Activated CD8-positive, alpha-beta T cell treated with anti-CD3 and anti-CD28 coated beads, Interleukin-2, amount 10 ng/mL, durations not matched to agents 7 days and 5 days (primary cell): ENCODE results near the gene SPATA45. TPM values are rescaled to one million over a fixed set of nuclear protein-coding genes. Genes with fewer than 3 reads are reported as not detected.
"Not testable (repeated sequence)": the region's sequence is repeated elsewhere in the genome, so short reads cannot be mapped to it uniquely, and the experiment has no call there.

ENCODE experiments used
- ATAC-seq: fragments of 150-1000 bp; cut with Tn5 transposase; one replicate; pipeline ENCODE4 v1.10.0; 2021; ENCODE audit warnings: moderate library complexity
- CTCF ChIA-PET: fragments of 350-600 bp; sonication (Branson Sonifier 250); formaldehyde crosslinking; loops from one replicate; lab custom pipeline; 2021; ENCODE audit warnings: antibody characterized with exemption; lab: Charles Lee
- POLR2A ChIA-PET: fragments of 350-600 bp; sonication (Branson Sonifier 250); formaldehyde crosslinking; loops from one replicate; lab custom pipeline; 2021; ENCODE audit warnings: antibody characterized with exemption; lab: Charles Lee
- DNase-seq: peaks from one replicate; pipeline ENCODE4 v3.0.0-alpha.2; 2020
- H3K27ac Mint-ChIP-seq: one replicate; pipeline ENCODE4 v1.8.0; 2021; ENCODE audit warnings: mild to moderate bottlenecking, mixed read lengths
- H3K27me3 Mint-ChIP-seq: one replicate; pipeline ENCODE4 v1.8.0; 2021; ENCODE audit warnings: low read depth, mixed read lengths
- H3K36me3 Mint-ChIP-seq: one replicate; pipeline ENCODE4 v1.8.0; 2021; ENCODE audit warnings: low read depth, mixed read lengths
- H3K4me1 Mint-ChIP-seq: one replicate; pipeline ENCODE4 v1.8.0; 2021; ENCODE audit warnings: low read depth, mixed read lengths
- H3K4me3 Mint-ChIP-seq: one replicate; pipeline ENCODE4 v1.8.0; 2021; ENCODE audit warnings: mild to moderate bottlenecking, mixed read lengths
- H3K9me3 Mint-ChIP-seq: one replicate; pipeline ENCODE4 v1.8.0; 2022; ENCODE audit warnings: mixed read lengths; ENCODE audit not compliant: insufficient read depth
- total RNA-seq, 2 experiments: library from RNA; stranded (reverse); gene quantifications; one replicate each; pipeline ENCODE4 v1.2.3, GENCODE V29; 2021

The SPATA45 gene
- total RNA-seq, 2 experiments from 2014 or later, result not detected

DNA sequence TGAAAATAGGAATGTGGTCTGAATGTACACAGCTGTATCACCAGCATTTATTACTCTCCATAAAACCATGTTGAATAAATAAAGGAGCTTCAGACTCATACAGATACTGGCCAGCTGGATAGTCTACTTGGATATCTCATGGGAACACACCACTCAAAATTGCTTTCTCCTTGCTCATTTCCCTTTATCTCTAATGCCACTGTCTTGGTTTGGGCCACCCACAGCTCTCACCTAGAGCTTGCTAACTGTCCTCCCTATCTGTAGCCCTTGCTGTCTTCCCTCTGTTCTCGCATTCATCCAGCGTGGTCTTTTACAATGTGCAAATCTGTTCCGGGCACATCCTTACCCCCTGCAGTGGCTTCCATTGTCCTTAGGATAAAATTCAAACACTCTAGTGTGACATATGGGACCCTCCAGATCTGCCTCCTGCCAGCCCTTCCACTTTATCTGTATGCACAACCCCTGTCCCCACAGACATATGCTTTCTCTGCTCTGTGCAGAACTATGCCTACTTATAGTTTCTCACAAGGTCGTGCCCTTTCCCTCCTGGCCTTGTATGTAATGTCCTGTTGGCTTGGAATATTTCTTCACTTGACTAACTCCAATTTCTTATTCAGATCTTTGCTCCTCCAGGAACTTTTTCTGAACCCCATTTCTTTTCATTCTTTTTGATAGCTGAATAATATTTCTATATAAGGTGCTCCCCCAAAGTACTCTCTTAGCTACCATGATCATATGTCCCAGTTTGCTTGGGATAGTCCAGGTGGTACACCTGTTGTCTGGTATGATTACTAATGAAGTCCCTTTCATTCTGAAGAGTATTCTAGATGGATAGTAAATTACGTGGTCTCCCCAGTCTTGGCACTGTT is 13.5 kb upstream of the SPATA45 start:
- no peak for DNase-seq
- no peaks in the 10 kb centered on the region for H3K27me3 Mint-ChIP-seq
- ChIA-PET POLR2A (interaction anchor here (1.2 kb wide), 1 partner anchor 69 kb away, joined by 3 read pairs; the partner anchor contains the start of genes NSL1 and TATDN3), CTCF (no interaction called here)
- peaks cover 24% of the 10 kb centered on the region for H3K36me3 Mint-ChIP-seq
- H3K27ac Mint-ChIP-seq, result no peak overlapping the region
- ATAC-seq, result no peak
- no peaks in the 10 kb centered on the region for H3K9me3 Mint-ChIP-seq
- H3K4me1 Mint-ChIP-seq, result peaks cover 25% of the 10 kb centered on the region
- no peak overlapping the region for H3K4me3 Mint-ChIP-seq

DNA sequence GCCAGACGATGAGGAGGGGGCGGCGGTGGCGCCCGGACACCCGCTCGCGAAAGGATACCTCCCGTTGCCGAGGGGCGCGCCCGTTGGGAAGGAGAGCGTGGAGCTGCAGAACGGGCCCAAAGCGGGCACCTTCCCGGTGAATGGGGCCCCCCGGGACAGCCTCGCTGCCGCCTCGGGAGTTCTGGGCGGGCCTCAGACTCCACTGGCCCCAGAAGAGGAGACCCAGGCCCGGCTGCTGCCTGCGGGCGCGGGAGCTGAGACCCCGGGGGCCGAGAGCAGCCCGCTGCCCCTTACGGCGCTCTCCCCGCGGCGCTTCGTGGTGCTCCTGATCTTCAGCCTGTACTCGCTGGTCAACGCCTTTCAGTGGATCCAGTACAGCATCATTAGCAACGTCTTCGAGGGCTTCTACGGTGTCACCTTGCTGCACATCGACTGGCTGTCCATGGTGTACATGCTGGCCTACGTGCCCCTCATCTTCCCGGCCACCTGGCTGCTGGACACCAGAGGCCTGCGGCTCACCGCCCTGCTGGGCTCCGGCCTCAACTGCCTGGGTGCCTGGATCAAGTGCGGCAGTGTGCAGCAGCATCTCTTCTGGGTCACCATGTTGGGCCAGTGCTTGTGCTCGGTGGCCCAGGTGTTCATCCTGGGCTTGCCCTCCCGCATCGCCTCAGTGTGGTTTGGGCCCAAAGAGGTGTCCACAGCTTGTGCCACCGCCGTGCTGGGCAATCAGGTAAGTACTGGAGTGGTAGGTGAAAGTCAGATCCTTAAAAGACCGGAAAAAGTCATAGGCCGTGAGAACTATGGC is 11.2 kb upstream of the SPATA45 start:
- Mint-ChIP-seq H3K27me3 (no peaks in the 10 kb centered on the region), H3K9me3 (no peaks in the 10 kb centered on the region), H3K4me3 (peak overlapping the region; percentile 91), H3K4me1 (peaks cover 24% of the 10 kb centered on the region), H3K27ac (peak overlapping the region; percentile 98), H3K36me3 (peaks cover 20% of the 10 kb centered on the region)
- ATAC-seq, result peak; percentile 25
- POLR2A ChIA-PET, result interaction anchor here (0.6 to 1.0 kb wide), 5 partner anchors 25 to 157 kb away, joined by 3 to 7 read pairs (median 3); no protein-coding TSS in a partner anchor
- peak; percentile 39 for DNase-seq
- CTCF ChIA-PET, result interaction anchor here (1.0 to 1.5 kb wide), 5 partner anchors 11 to 402 kb away, joined by 3 to 5 read pairs (median 4); partner anchors contain the start of gene SPATA45

DNA sequence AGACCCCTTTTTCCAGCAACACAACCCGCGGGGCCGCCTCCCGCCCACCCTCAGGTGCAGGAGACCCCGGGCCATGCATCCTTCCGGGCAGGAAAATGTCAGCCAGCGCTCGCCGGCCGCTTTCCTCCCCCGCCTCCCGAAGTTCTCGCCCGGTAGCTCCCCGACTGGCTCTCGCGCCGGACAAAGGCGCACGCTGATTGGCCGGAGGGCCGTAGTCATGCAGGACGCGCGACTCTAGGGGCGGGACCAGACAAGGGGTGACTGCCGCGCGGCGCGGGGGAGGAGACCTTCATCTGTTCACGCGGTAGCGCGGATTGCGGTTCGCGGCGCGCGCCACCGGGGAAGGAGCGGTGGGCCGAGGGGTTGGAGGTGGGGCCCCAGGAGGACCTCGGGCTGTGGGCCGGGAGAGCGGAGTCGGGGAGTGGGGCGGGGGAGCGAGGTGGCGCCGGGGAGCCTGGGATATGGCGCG is 10.6 kb upstream of the SPATA45 start, which contains the start of gene FLVCR1:
Gene FLVCR1 (plus strand): TSS at position 284 of the 469 bp plus-strand sequence. CDS start 178 bp downstream, at position 462.
- ChIA-PET POLR2A (interaction anchor here (0.6 to 1.0 kb wide), 5 partner anchors 24 to 158 kb away, joined by 3 to 7 read pairs (median 3); no protein-coding TSS in a partner anchor), CTCF (interaction anchor here (1.0 to 1.5 kb wide), 5 partner anchors 10 to 402 kb away, joined by 3 to 5 read pairs (median 4); partner anchors contain the start of gene SPATA45)
- peaks cover 22% of the 10 kb centered on the region for H3K4me1 Mint-ChIP-seq
- peak within 1 kb of the TSS; percentile 91 for H3K4me3 Mint-ChIP-seq
- DNase-seq, result peak; percentile 97
- peak; percentile 99 for ATAC-seq
- no peaks in the 10 kb centered on the region for H3K9me3 Mint-ChIP-seq
- H3K27me3 Mint-ChIP-seq, result no peaks in the 10 kb centered on the region
- peak within 1 kb of the TSS; percentile 98 for H3K27ac Mint-ChIP-seq
- H3K36me3 Mint-ChIP-seq, result peaks cover 20% of the 10 kb centered on the region

DNA sequence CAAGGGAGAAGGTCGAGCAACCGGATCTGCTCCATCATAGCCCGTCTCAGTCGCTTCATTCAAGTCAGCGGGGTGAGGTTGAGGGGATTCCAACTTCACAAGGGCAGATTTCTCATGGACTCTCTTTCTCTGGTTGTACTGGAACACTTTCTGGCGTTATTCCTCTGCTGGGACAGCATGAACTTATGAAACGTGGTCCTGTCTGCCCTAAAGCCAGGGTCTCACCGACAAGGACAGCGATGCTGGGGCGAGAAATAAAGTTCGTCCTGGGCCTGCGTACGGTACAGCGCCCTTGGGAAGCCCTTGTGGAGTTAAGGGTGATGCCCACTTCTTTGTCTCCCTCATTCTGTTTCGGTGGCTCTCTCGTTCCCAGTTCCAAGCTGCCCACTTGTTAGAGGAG is 9.3 kb upstream of the SPATA45 start:
- ChIA-PET POLR2A (no interaction called here), CTCF (interaction anchor here (1.5 kb wide), 1 partner anchor 107 kb away, joined by 4 read pairs; no protein-coding TSS in a partner anchor)
- DNase-seq (no peak), ATAC-seq (no peak)
- Mint-ChIP-seq H3K27ac (peak overlapping the region; percentile 64), H3K9me3 (no peaks in the 10 kb centered on the region), H3K36me3 (peaks cover 21% of the 10 kb centered on the region), H3K4me3 (peak overlapping the region; percentile 91), H3K4me1 (peaks cover 22% of the 10 kb centered on the region), H3K27me3 (no peaks in the 10 kb centered on the region)

DNA sequence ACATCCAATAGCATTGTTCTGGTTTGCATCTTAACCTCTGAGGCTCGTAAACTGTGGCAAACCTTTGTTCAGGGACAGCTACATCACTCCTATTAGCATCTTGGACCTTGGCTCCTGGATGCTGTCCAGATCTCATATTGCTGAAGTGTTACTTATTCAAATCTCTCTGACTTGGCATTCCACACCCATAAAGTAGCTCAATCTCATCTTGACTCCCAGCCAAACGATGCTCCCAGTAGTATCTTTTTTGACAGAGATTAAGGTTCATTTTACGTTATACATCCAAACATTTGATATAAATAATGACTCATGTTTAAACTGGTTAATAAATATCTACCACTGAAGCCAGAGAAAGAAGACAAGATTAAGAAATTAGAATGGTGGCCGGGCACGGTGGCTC is 6.2 kb upstream of the SPATA45 start:
- Mint-ChIP-seq H3K4me1 (peaks cover 15% of the 10 kb centered on the region), H3K27me3 (no peaks in the 10 kb centered on the region), H3K9me3 (no peaks in the 10 kb centered on the region), H3K36me3 (peaks cover 19% of the 10 kb centered on the region), H3K27ac (no peak overlapping the region), H3K4me3 (no peak overlapping the region)
- CTCF ChIA-PET, result no interaction called here
- ATAC-seq, result no peak
- POLR2A ChIA-PET, result no interaction called here
- no peak for DNase-seq

DNA sequence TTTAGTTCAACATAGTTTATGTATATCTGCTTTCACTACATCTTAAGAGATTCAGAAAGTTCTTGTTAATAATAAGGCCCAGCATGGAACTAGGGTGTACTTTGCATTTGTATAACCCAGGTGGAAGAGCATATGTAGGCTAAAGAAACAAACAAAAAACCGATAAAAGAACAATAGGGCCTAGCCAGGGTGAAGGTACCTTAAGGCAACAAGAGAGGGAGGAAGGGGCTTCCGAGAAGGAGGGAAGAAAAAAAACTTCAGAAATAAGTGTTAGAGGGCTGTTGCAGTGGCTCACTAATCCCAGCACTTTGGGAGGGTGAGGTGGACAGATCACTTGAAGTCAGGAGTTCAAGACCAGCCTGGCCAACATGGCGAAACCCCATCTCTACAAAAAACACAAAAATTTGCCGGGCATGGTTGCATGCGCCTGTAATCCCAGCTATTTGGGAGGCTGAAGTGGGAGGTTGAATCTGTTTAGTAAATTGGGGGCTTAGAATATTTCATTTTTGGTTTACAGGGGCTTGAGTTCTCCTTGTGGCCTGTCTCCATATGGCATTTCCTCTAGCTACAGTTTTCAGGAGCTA is 4.7 kb upstream of the SPATA45 start:
- Mint-ChIP-seq H3K27ac (no peak overlapping the region), H3K36me3 (peaks cover 14% of the 10 kb centered on the region)
- CTCF ChIA-PET, result no interaction called here

DNA sequence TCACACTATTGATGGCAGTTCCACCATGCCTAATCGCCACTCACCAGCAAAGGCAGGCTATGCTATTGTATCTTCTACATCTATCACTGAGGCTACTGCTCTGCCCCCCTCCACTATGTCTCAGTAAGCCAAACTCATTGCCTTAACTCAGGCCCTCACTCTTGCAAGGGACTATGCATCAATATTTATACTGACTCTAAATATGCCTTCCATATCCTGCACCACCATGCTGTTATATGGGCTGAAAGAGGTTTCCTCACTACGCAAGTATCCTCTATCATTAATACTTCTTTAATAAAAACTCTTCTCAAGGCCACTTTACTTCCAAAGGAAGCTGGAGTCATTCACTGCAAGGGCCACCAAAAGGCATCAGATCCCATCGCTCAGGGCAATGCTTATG is 2.9 kb downstream of the SPATA45 start:
- H3K4me3 Mint-ChIP-seq, H3K9me3 Mint-ChIP-seq, H3K36me3 Mint-ChIP-seq, H3K4me1 Mint-ChIP-seq, ATAC-seq, H3K27me3 Mint-ChIP-seq, CTCF ChIA-PET, POLR2A ChIA-PET, DNase-seq, H3K27ac Mint-ChIP-seq: not testable (repeated sequence)

More for the DNA sequence above, 4.7 kb upstream of the SPATA45 start:
- H3K4me1 Mint-ChIP-seq, result peaks cover 14% of the 10 kb centered on the region
- H3K4me3 Mint-ChIP-seq, result no peak overlapping the region
- ATAC-seq, result no peak
- H3K27me3 Mint-ChIP-seq, result no peaks in the 10 kb centered on the region
- no peak for DNase-seq
- H3K9me3 Mint-ChIP-seq, result no peaks in the 10 kb centered on the region
- POLR2A ChIA-PET, result no interaction called here

DNA sequence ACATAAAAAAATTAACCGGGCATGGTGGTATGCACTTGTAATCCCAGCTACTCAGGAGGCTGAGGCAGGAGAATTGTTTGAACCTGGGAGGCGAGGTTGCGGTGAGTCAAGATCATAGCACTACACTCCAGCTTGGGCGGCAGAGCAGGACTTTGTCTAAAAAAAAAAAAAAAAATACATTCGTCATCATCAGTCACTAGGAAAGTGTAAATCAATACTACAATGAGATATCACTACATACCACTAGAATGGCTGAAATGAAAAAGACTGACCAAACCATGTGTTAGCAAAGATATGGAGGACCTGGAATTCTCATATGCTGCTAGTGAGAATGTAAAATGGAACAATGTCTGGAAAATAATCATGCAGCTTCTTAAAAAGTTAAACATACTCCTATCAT is 9.3 kb downstream of the SPATA45 start:
- no peaks in the 10 kb centered on the region for H3K9me3 Mint-ChIP-seq
- H3K4me1 Mint-ChIP-seq, result peaks cover 9% of the 10 kb centered on the region
- H3K36me3 Mint-ChIP-seq, result no peaks in the 10 kb centered on the region
- ChIA-PET CTCF (interaction anchor here (0.8 kb wide), 2 partner anchors 9 to 157 kb away, joined by 3 to 4 read pairs; no protein-coding TSS in a partner anchor), POLR2A (no interaction called here)
- H3K4me3 Mint-ChIP-seq, result no peak overlapping the region
- no peaks in the 10 kb centered on the region for H3K27me3 Mint-ChIP-seq
- ATAC-seq (no peak), DNase-seq (no peak)
- no peak overlapping the region for H3K27ac Mint-ChIP-seq

DNA sequence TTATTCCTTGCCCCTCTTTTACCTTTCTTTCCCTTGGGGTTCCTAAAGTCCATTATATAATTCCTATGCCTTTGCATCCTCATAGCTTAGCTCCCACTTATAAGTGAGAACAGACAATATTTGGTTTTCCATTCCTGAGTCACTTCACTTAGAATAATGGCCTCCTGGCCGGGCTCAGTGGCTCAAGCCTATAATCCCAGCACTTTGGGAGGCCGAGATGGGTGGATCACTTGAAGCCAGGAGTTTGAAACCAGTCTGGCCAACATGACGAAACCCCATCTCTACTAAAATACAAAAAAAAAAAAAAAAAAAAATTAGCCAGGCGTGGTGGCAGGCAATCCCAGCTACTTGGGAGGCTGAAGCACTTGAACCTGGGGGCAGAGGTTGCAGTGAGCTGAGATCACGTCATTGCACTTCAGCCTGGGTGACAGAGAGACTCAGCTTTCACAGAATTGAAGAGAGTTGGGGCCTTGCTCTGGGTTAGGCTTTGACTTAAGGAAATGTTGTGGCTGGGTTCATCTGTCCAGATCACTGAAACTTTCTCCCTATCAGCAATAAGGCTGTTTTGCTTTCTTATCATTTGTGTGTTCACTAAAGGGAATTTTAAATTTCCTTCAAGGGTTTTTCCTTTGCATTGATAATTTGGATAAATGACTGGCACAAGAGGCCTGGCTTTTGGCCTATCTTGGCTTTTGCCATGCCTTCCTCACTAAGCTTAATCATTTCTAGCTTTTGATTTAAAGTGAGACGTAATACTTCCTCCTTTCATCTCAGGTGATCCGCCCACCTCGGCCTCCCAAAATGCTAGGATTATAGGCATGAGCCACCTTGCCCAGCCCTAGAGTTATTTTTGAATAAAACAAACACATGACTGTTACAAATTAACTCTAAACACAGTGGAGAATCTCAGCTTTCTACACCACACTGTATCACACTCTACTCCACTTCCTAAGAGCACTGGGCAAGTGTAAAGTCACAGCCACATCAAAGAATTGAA is 13.9 kb downstream of the SPATA45 start:
- not testable (repeated sequence) for H3K9me3 Mint-ChIP-seq, DNase-seq, H3K36me3 Mint-ChIP-seq, H3K27ac Mint-ChIP-seq, H3K4me3 Mint-ChIP-seq, H3K27me3 Mint-ChIP-seq, ATAC-seq, H3K4me1 Mint-ChIP-seq
- POLR2A ChIA-PET, result interaction anchor here (0.7 kb wide), 1 partner anchor 24 kb away, joined by 3 read pairs; the partner anchor contains the start of gene FLVCR1
- CTCF ChIA-PET, result interaction anchor here (1.4 kb wide), 1 partner anchor 169 kb away, joined by 4 read pairs; no protein-coding TSS in a partner anchor

DNA sequence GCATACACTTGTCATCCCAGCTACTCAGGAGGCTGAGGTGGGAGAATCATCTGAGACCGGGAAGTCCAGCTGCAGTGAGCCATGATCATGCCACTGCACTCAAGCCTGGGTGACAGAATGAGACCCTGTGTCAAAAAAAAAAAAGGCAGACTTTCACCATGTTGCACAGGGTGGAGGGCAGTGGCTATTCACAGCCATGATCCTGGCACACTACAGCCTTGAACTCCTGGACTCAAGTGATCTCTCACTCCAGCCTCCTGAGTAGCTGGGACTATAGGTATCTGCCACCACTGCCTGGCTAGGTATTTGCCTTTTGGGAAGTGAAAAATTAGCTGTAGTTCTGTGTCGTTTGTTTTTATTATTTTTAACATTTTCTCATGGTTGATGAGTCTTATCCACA is 19.1 kb downstream of the SPATA45 start:
- ChIA-PET POLR2A (no interaction called here), CTCF (interaction anchor here (1.5 kb wide), 1 partner anchor 10 kb away, joined by 3 read pairs; no protein-coding TSS in a partner anchor)
- Mint-ChIP-seq H3K4me1 (no peaks in the 10 kb centered on the region), H3K36me3 (peaks cover 2% of the 10 kb centered on the region), H3K4me3 (no peak overlapping the region), H3K27ac (no peak overlapping the region), H3K27me3 (peaks cover 5% of the 10 kb centered on the region), H3K9me3 (peaks cover 22% of the 10 kb centered on the region)
- DNase-seq (no peak), ATAC-seq (no peak)
